Stimulated activated naive B cell treated with anti-CD40 and anti-IgM and Interleukin-4, amounts not matched to agents 10 μg/mL and 1 μg/mL and 100 μg/mL, for 72 hours (primary cell): ENCODE measurements around the gene MED7.

Experiments
- ATAC-seq, 2 donors: fragments of 150-1000 bp; cut with Tn5 transposase; replicated peaks; 2 replicates each; pipeline ENCODE4 v1.10.0; 2021; ENCODE audit warnings: moderate library complexity in 1 of 2
- DNase-seq: peaks from one replicate; pipeline ENCODE4 v3.0.0; 2021
- H3K27ac Mint-ChIP-seq: one replicate; pipeline ENCODE4 v1.8.0; 2022; ENCODE audit warnings: mild to moderate bottlenecking, mixed read lengths
- H3K27me3 Mint-ChIP-seq, 2 donors: one replicate each; pipeline ENCODE4 v1.8.0; 2022; ENCODE audit warnings: mixed read lengths in 2 of 2
- H3K36me3 Mint-ChIP-seq, 2 donors: one replicate each; pipeline ENCODE4 v1.8.0; 2022; ENCODE audit warnings: mixed read lengths in 2 of 2, mild to moderate bottlenecking in 1 of 2
- H3K4me1 Mint-ChIP-seq, 2 donors: one replicate each; pipeline ENCODE4 v1.8.0; 2022; ENCODE audit warnings: mixed read lengths in 2 of 2, mild to moderate bottlenecking in 1 of 2
- H3K4me3 Mint-ChIP-seq, 2 donors: one replicate each; pipeline ENCODE4 v1.8.0; 2022; ENCODE audit warnings: mild to moderate bottlenecking in 2 of 2, mixed read lengths in 2 of 2, moderate library complexity in 1 of 2
- H3K9me3 Mint-ChIP-seq, 2 donors: one replicate each; pipeline ENCODE4 v1.8.0; 2022; ENCODE audit warnings: mixed read lengths in 2 of 2, mild to moderate bottlenecking in 1 of 2

MED7 gene

GRCh38 chr5:157106630-157107461 is 35.8 kb downstream of the MED7 start:
- H3K27me3 Mint-ChIP-seq = no peaks in the 10 kb centered on the region
- H3K36me3 Mint-ChIP-seq = peaks cover 3 to 4% of the 10 kb centered on the region in 2 donors
- H3K27ac Mint-ChIP-seq = peak overlapping the region; percentile 47
- DNase-seq (peak; percentile 13), ATAC-seq (peak; percentile 22 to 26)
- no peaks in the 10 kb centered on the region for H3K9me3 Mint-ChIP-seq
- peak overlapping the region; percentile 55 to 59 for H3K4me3 Mint-ChIP-seq
- H3K4me1 Mint-ChIP-seq = peaks cover 16 to 47% of the 10 kb centered on the region in 2 donors

- peaks cover 4 to 11% of the 10 kb centered on the region in 2 donors for H3K4me1 Mint-ChIP-seq
- ATAC-seq (peak; percentile 90 to 95), DNase-seq (peak; percentile 40)
- peak overlapping the region; percentile 90 for H3K27ac Mint-ChIP-seq
- no peak overlapping the region for H3K4me3 Mint-ChIP-seq
- H3K36me3 Mint-ChIP-seq = peaks cover 7 to 11% of the 10 kb centered on the region in 2 donors
- no peaks in the 10 kb centered on the region for H3K27me3 Mint-ChIP-seq
- peaks cover 0 to 2% of the 10 kb centered on the region in 2 donors for H3K9me3 Mint-ChIP-seq
Measured at GRCh38 chr5:157100140-157100679, 42.5 kb downstream of the MED7 start.

- ATAC-seq (peak in 1 of 2 donors; percentile 45), DNase-seq (no peak)
- Mint-ChIP-seq H3K27ac (no peak overlapping the region), H3K27me3 (no peaks in the 10 kb centered on the region), H3K4me3 (no peak overlapping the region), H3K36me3 (peaks cover 13 to 15% of the 10 kb centered on the region in 2 donors), H3K9me3 (no peaks in the 10 kb centered on the region), H3K4me1 (peaks cover 0 to 4% of the 10 kb centered on the region in 2 donors)
Measured at GRCh38 chr5:157088342-157088990, 54.2 kb downstream of the MED7 start.
